AG09309 (cell line): ENCODE data around the gene MRPS15.
"Not testable (repeated sequence)": the region's sequence is repeated elsewhere in the genome, so short reads cannot be mapped to it uniquely, and the experiment has no call there.

Source experiments
- DNase-seq: peaks from one replicate; pipeline ENCODE4 v3.0.0-alpha.2; 2010; ENCODE audit warnings: low read depth
- H3K4me3 ChIP-seq: 2 replicates; pipeline ENCODE4 v1.5.1; 2011; ENCODE audit warnings: mild to moderate bottlenecking, low read depth, low read length, moderate library complexity; ENCODE audit not compliant: control insufficient read depth
- TF ChIP-seq, protein P1 (sequence below): IDR thresholded peaks from 2 replicates; pipeline ENCODE4 v1.5.1; 2011; ENCODE audit warnings: mild to moderate bottlenecking, low read depth, low read length, inconsistent platforms; ENCODE audit not compliant: insufficient read depth, control insufficient read depth; ENCODE audit errors: missing control alignments

MRPS15 gene

DNA sequence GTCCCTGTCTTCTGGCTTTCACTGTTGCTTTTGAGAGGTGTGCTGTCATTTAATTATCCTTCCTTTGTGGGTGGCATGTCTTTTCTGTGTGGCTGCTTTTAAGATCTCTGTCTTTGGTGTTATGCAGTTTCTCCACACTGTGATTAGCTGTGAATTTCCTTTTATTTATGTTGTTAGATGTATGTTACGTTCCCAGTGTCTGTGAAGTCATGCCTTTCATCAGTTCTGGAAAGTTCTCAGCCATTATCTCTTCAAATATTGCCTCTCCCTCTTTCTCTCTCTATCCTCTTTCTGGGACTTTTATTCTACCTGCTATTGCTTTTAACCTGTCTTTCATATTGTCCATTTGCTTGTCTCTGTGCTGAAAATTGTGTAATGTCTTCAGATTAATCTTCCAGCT lies 39.5 kb upstream of the MRPS15 start:
- no peak for DNase-seq
- H3K4me3 ChIP-seq, result no peak overlapping the region
- TF ChIP-seq, protein P1, sequence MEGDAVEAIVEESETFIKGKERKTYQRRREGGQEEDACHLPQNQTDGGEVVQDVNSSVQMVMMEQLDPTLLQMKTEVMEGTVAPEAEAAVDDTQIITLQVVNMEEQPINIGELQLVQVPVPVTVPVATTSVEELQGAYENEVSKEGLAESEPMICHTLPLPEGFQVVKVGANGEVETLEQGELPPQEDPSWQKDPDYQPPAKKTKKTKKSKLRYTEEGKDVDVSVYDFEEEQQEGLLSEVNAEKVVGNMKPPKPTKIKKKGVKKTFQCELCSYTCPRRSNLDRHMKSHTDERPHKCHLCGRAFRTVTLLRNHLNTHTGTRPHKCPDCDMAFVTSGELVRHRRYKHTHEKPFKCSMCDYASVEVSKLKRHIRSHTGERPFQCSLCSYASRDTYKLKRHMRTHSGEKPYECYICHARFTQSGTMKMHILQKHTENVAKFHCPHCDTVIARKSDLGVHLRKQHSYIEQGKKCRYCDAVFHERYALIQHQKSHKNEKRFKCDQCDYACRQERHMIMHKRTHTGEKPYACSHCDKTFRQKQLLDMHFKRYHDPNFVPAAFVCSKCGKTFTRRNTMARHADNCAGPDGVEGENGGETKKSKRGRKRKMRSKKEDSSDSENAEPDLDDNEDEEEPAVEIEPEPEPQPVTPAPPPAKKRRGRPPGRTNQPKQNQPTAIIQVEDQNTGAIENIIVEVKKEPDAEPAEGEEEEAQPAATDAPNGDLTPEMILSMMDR, result no peak

DNA sequence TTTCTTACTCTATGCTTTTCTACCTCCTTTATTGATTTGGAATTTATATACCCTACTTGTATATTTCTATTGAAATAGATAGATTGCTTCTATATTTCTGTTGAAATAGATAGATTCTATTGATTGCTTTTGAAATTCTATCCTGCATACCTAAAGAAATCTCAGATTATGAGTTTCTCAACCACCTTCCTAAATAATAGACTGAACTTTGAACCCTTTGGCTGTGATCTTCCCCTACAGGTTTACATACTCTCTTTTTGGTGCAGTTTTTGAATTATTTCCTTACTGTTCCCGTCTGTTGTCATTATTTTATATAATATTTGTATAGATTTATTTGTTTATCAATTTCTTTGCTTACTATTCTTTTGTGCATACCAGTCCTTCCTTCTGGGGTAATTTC lies 39.0 kb upstream of the MRPS15 start:
- no peak overlapping the region for H3K4me3 ChIP-seq
- TF ChIP-seq, protein P1, result no peak
- DNase-seq, result no peak

DNA sequence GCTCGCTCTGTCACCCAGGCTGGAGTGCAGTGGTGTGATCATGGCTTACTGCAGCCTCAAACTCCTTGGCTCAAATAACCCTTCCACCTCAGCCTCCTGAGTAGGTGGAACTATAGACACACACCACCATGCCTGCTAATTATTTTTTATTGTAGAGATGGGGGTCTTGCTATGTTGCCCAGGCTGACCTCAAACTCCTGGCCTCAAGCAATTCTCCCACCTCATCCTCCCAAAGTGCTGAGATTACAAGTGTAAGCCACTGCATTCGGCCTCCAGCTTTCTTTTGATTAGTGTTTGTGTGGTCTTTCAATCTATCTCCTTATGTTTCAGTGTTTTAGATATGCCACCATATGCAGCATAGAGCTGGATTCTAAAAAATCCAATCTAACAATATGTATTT lies 38.4 kb upstream of the MRPS15 start:
- TF ChIP-seq, protein P1, result no peak
- H3K4me3 ChIP-seq, result no peak overlapping the region
- no peak for DNase-seq

DNA sequence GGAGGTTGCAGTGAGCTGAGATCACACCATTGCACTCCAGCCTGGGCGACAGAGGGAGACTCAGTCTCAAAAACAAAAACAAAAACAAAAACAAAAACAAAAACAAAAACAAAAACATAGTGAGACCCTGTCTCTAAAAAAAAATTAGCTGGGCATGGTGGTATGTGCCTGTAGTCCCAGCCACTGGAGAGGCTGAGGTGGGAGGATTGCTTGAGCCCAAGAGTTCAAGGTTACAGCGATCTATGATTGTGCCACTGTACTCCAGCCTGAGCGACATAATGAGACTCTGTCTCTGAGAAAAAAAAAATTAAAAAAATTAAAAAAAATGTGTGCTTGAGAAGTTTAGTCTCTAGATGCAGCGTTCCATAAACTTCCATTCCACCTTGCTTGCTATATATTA lies 37.7 kb upstream of the MRPS15 start:
- DNase-seq, H3K4me3 ChIP-seq: not testable (repeated sequence)

DNA sequence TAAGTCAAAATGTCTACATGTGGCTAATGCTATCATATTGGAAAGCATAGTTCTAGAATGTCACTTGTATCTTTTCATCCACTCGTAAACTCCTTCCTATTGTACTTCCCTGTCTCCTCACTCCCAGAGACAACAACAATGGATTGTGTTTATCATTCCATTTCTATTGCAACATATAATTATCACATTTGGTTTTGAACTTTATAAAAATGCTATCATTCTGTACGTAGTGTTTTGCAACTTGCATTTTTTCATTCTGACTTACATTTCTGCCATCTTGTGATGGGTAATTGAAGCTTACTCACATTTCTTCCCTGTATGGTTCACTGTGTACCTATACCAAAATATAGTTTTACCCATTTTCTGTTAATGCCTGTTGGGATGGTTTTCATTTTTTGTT lies 33.0 kb upstream of the MRPS15 start:
- H3K4me3 ChIP-seq, result no peak overlapping the region
- DNase-seq, result no peak
- TF ChIP-seq, protein P1, result no peak

DNA sequence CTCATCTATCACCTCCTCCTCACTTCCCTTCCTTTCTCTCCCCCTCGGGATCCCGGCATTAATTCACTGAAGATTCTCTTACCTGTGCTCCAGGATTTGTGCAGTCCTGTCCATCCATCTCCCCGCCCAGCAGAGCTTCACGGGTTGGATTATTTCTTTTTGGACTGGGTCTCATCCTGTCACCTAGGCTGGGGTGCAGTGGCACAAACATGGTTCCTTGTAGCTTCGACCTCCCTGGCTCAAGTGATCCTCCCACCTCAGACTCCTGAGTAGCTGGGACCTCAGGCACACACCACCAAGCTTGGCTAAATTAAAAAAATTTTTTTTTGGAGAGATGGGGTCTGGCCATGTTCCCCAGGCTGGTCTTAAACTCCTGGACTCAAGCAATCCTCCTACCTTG lies 30.8 kb upstream of the MRPS15 start:
- DNase-seq, result no peak
- H3K4me3 ChIP-seq, result no peak overlapping the region
- TF ChIP-seq, protein P1, result no peak

DNA sequence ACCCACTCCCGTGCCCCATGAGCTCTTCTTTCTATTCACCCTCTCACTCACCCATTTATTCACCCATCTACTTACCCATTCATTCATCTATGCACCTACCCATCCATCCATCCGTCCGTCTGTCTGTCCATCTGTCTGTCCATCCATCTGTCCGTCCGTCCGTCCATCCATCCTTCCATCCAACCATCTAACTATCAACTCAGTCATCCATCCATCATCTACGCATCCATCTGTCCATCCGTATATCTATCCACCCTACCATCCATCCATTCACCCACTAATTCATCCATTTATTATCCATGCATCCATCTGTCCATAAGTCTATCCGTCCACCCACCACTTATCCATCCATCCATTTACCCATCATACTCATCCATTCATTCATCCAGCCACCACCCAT lies 29.3 kb upstream of the MRPS15 start:
- H3K4me3 ChIP-seq, result no peak overlapping the region
- TF ChIP-seq, protein P1, result no peak

More for the DNA sequence above, 29.3 kb upstream of the MRPS15 start:
- no peak for DNase-seq
